K562 (cell line): ENCODE data around the gene MLH1.

ENCODE experiments used
- POLR2A ChIP-seq: fragments of 450-650 bp; conservative IDR thresholded peaks from 2 replicates; pipeline ENCODE4 v1.6.1; 2016
- TRIM28 ChIP-seq: fragments of 450-650 bp; IDR thresholded peaks from 2 replicates; pipeline ENCODE4 v1.6.1; 2017

DNA sequence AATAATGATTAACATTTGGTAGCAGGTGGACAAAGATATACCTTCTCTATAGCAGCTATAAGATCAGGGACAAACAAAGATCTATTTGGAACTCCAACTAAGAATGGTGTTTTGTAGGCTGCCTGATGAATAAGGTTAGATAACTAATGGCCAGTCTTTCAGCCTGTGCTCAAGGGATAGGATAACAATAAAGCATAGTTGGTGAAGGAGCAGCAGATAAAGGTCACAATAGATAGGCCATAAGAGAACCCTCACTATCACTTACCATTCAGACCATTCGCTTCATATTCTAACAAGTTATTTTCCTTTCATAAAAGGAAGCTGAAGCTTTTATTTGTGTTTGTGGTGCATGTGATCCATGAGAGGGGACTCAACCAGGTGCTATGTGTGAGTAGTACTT is 20.2 kb upstream of the MLH1 start:
- no peak for TF ChIP-seq POLR2A
- no peak for TF ChIP-seq TRIM28
